Coronary artery (tissue), 2 donors: ENCODE data around the gene TBX19.

ENCODE experiments used
- DNase-seq: peaks from one replicate; pipeline ENCODE4 v3.0.0-alpha.2; 2017; ENCODE audit warnings: low spot score
- H3K27ac ChIP-seq, 2 donors: fragments of 200-600 bp; sonication (generic); one replicate each; pipeline ENCODE4 v1.5.1; 2016 to 2019
- H3K4me3 ChIP-seq: fragments of 200-600 bp; sonication (generic); 2 replicates; pipeline ENCODE4 v1.5.1; 2016; ENCODE audit warnings: mild to moderate bottlenecking, moderate library complexity
- CTCF ChIP-seq: fragments of 200-600 bp; sonication (generic); IDR thresholded peaks from one replicate; pipeline ENCODE4 v1.5.1; 2019; ENCODE audit warnings: antibody characterized with exemption

Gene TBX19

GRCh38 chr1:168340781-168341482 lies 60.3 kb downstream of the TBX19 start:
- no peak for TF ChIP-seq CTCF
- Histone ChIP-seq H3K27ac (peak overlapping the region in 1 of 2 donors; percentile 51), H3K4me3 (no peak overlapping the region)
- DNase-seq, result no peak

GRCh38 chr1:168341483-168341975 lies 60.9 kb downstream of the TBX19 start:
- Histone ChIP-seq H3K4me3 (no peak overlapping the region), H3K27ac (peak overlapping the region in 1 of 2 donors; percentile 51)
- no peak for DNase-seq
- no peak for TF ChIP-seq CTCF

GRCh38 chr1:168342572-168343280 lies 62.0 kb downstream of the TBX19 start:
- peak; percentile 91 for DNase-seq
- Histone ChIP-seq H3K4me3 (peak overlapping the region; percentile 58), H3K27ac (peak overlapping the region; percentile 51 to 77)
- peak; percentile 79 for TF ChIP-seq CTCF

- no peak for TF ChIP-seq CTCF
- Histone ChIP-seq H3K27ac (peak overlapping the region; percentile 41 to 48), H3K4me3 (no peak overlapping the region)
- no peak for DNase-seq
Observed at GRCh38 chr1:168343566-168343965, 62.9 kb downstream of the TBX19 start.

GRCh38 chr1:168344517-168344916 lies 63.8 kb downstream of the TBX19 start:
- Histone ChIP-seq H3K27ac (no peak overlapping the region), H3K4me3 (no peak overlapping the region)
- DNase-seq, result no peak
- no peak for TF ChIP-seq CTCF

- no peak overlapping the region for H3K27ac ChIP-seq
- no peak overlapping the region for H3K4me3 ChIP-seq
- no peak for TF ChIP-seq CTCF
- DNase-seq, result no peak
Observed at GRCh38 chr1:168345939-168346338, 65.3 kb downstream of the TBX19 start.

GRCh38 chr1:168347630-168348029 lies 67.0 kb downstream of the TBX19 start:
- no peak overlapping the region for H3K27ac ChIP-seq
- no peak overlapping the region for H3K4me3 ChIP-seq
- DNase-seq, result no peak
- TF ChIP-seq CTCF, result no peak
